Gastroesophageal sphincter (tissue), 4 donors: ENCODE measurements around the gene GPR37L1. TPM values are rescaled to one million over a fixed set of nuclear protein-coding genes. Genes with fewer than 3 reads are reported as not detected.

ENCODE experiments used
- ATAC-seq: fragments of 150-250 bp; one replicate; pipeline ENCODE4 v1.9.1; 2016; ENCODE audit warnings: mild to moderate bottlenecking, moderate library complexity
- H3K27ac ChIP-seq, 4 donors: fragments of 200-600 bp; sonication (generic) in 3 of 4; 1 replicate in 3 of 4; 2 replicates in 1 of 4; pipeline ENCODE4 v1.5.1; 2016 to 2019
- H3K27me3 ChIP-seq: fragments of 200-600 bp; sonication (generic); one replicate; pipeline ENCODE4 v1.5.1; 2019
- H3K36me3 ChIP-seq, 2 donors: fragments of 200-600 bp; sonication (generic); one replicate each; pipeline ENCODE4 v1.5.1; 2019; ENCODE audit warnings: control low read depth in 1 of 2
- H3K4me1 ChIP-seq, 3 donors: fragments of 200-600 bp; sonication (generic); 1 replicate in 2 of 3; 2 replicates in 1 of 3; pipeline ENCODE4 v1.5.1; 2016 to 2019; ENCODE audit warnings: control low read depth in 2 of 3
- H3K4me3 ChIP-seq, 2 donors: fragments of 200-600 bp; sonication (generic); one replicate each; pipeline ENCODE4 v1.5.1; 2019; ENCODE audit warnings: mild to moderate bottlenecking in 1 of 2, moderate library complexity in 1 of 2
- H3K9me3 ChIP-seq, 3 donors: fragments of 200-600 bp; sonication (generic); one replicate each; pipeline ENCODE4 v1.5.1; 2017 to 2019; ENCODE audit warnings: control low read depth in 2 of 3
- EP300 ChIP-seq: sonication (generic); formaldehyde crosslinking; IDR thresholded peaks from one replicate; pipeline ENCODE4 v1.6.1; 2017; ENCODE audit warnings: antibody characterized with exemption, mild to moderate bottlenecking
- POLR2A ChIP-seq, 2 donors: fragments of 450-650 bp; IDR thresholded peaks; one replicate each; pipeline ENCODE4 v1.6.1; 2017; ENCODE audit warnings: antibody characterized with exemption in 2 of 2, mild to moderate bottlenecking in 2 of 2, moderate library complexity in 1 of 2
- POLR2AphosphoS5 ChIP-seq: sonication (generic); formaldehyde crosslinking; IDR thresholded peaks from one replicate; pipeline ENCODE4 v1.6.1; 2017; ENCODE audit warnings: antibody characterized with exemption
- WGBS, 2 donors: methylation state at CpG; one replicate each; pipeline ENCODE4 v1.1.5; 2018; ENCODE audit warnings: low coverage in 1 of 2; 5-methylcytosine and 5-hydroxymethylcytosine counted together
- total RNA-seq, 4 donors: library from RNA; depleted of rRNA; stranded (reverse); fragments of >200 nt; gene quantifications; one replicate each; pipeline ENCODE4 v1.1.0, GENCODE V29; 2016
- TF ChIP-seq, protein P1 (sequence below), 4 experiments: fragments of 200-600 bp in 2 of 4; fragments of 450-650 bp in 2 of 4; sonication (generic) in 1 of 4; IDR thresholded peaks; one replicate each; pipeline ENCODE4 v1.5.1; 2017 to 2019; ENCODE audit warnings: antibody characterized with exemption in 4 of 4, mild to moderate bottlenecking in 2 of 4, moderate library complexity in 2 of 4

GPR37L1 gene
- total RNA-seq, 4 donors from 2014 or later, result 0.16 to 0.39 (median 0.27) TPM

DNA sequence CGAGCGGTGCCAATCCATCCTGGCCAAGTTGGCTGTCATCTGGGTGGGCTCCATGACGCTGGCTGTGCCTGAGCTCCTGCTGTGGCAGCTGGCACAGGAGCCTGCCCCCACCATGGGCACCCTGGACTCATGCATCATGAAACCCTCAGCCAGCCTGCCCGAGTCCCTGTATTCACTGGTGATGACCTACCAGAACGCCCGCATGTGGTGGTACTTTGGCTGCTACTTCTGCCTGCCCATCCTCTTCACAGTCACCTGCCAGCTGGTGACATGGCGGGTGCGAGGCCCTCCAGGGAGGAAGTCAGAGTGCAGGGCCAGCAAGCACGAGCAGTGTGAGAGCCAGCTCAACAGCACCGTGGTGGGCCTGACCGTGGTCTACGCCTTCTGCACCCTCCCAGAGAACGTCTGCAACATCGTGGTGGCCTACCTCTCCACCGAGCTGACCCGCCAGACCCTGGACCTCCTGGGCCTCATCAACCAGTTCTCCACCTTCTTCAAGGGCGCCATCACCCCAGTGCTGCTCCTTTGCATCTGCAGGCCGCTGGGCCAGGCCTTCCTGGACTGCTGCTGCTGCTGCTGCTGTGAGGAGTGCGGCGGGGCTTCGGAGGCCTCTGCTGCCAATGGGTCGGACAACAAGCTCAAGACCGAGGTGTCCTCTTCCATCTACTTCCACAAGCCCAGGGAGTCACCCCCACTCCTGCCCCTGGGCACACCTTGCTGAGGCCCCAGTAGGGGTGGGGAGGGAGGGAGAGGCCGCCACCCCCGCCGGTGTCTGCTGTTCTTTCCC, 5.3 kb downstream of the GPR37L1 start:
- no peak for ATAC-seq
- Histone ChIP-seq H3K4me1 (peaks cover 3 to 42% (median 20%) of the 10 kb centered on the region in 3 donors), H3K27ac (no peak overlapping the region), H3K9me3 (no peaks in the 10 kb centered on the region), H3K27me3 (no peaks in the 10 kb centered on the region), H3K4me3 (no peak overlapping the region), H3K36me3 (peaks cover 0 to 7% of the 10 kb centered on the region in 2 donors)
- TF ChIP-seq POLR2AphosphoS5, result no peak
- 95 to 100% methylated on average over 1 to 7 of the region's 26 CpGs for WGBS, 2 donors

DNA sequence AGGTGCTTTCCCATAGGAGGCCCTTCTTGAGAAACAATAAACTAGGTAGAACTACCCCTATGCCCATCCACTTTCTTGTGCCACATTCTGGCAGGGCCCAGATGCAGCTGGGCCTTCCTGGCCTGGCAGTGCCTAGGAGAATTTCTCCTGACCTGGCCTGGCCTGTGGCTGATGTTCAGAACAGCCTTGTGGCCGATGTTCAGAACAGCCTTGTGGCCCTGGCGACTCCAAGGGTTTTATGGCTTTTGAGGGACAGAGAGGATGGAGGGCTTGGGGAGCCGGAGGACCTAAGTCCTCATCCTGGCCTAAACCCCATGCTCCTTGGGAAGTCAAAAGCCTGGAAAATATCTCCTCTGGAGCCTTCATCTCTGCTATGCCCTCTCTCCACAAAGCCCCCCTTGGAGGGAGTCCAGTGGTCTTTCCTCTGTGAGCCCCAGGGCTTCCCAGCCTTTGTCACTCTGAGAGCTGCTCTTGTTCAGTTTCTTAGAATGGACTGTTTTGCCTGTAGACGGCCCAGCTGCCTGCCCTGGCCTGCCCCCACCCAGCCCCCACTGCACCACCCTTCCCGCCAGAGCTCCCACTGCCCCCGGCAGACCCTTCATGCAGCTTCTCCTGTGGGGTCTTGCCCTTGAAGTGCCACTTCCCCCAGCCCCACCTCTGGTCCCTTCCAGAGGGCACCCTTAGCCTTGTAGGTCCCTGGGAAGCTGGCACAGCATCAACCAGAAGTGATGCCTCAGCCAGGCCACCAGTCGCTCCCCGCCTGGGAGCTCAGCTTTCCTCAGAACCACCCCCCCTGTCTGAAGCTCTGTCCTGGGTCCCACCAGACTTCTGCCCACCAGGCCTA, 7.0 kb downstream of the GPR37L1 start:
- Histone ChIP-seq H3K9me3 (no peaks in the 10 kb centered on the region), H3K4me3 (no peak overlapping the region), H3K27me3 (no peaks in the 10 kb centered on the region), H3K27ac (peak overlapping the region in 3 of 4 donors; percentile 89 to 93 (median 92)), H3K36me3 (peaks cover 0 to 24% of the 10 kb centered on the region in 2 donors), H3K4me1 (peaks cover 3 to 56% (median 25%) of the 10 kb centered on the region in 3 donors)
- TF ChIP-seq, protein P1, sequence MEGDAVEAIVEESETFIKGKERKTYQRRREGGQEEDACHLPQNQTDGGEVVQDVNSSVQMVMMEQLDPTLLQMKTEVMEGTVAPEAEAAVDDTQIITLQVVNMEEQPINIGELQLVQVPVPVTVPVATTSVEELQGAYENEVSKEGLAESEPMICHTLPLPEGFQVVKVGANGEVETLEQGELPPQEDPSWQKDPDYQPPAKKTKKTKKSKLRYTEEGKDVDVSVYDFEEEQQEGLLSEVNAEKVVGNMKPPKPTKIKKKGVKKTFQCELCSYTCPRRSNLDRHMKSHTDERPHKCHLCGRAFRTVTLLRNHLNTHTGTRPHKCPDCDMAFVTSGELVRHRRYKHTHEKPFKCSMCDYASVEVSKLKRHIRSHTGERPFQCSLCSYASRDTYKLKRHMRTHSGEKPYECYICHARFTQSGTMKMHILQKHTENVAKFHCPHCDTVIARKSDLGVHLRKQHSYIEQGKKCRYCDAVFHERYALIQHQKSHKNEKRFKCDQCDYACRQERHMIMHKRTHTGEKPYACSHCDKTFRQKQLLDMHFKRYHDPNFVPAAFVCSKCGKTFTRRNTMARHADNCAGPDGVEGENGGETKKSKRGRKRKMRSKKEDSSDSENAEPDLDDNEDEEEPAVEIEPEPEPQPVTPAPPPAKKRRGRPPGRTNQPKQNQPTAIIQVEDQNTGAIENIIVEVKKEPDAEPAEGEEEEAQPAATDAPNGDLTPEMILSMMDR (IDR thresholded peaks at IDR 0.05), result no peak
- TF ChIP-seq POLR2A (IDR thresholded peaks at IDR 0.05) (no peak), EP300 (no peak), POLR2AphosphoS5 (no peak)
- 83% methylated on average over 1 of the region's 8 CpGs; no CpG with 5 or more reads in 1 of the 2 donors for WGBS, 2 donors
- no peak for ATAC-seq

DNA sequence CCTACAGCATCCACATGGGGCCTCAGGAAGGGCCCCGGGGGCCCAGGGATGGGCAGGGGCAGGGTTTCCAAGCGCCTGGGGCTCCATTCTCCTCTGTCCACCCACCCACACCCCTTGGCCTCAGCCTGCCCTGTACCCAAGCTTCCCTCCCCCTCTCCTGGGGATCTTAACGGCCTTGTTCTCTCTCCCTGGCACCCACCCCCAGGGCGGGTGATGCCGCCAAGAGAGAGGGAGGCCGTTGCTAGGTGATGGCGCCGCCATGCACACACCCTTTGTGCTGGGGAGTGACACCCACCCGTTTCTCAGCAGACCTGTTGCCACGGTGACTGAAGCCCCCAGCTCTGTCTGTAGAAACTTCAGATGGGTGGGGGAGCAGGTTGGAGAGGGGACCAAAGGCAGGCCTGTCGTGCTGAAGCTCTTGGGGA, 7.6 kb downstream of the GPR37L1 start:
- Histone ChIP-seq H3K4me1 (peaks cover 3 to 63% (median 25%) of the 10 kb centered on the region in 3 donors), H3K27ac (peak overlapping the region in 3 of 4 donors; percentile 89 to 93 (median 92)), H3K9me3 (no peaks in the 10 kb centered on the region), H3K4me3 (no peak overlapping the region), H3K27me3 (no peaks in the 10 kb centered on the region), H3K36me3 (peaks cover 0 to 30% of the 10 kb centered on the region in 2 donors)
- ATAC-seq, result no peak
- no CpG with 5 or more reads among the region's 11 CpGs for WGBS, 2 donors
- TF ChIP-seq POLR2A (IDR thresholded peaks at IDR 0.05) (no peak), EP300 (no peak)
- TF ChIP-seq, protein P1 (IDR thresholded peaks at IDR 0.05), result no peak

DNA sequence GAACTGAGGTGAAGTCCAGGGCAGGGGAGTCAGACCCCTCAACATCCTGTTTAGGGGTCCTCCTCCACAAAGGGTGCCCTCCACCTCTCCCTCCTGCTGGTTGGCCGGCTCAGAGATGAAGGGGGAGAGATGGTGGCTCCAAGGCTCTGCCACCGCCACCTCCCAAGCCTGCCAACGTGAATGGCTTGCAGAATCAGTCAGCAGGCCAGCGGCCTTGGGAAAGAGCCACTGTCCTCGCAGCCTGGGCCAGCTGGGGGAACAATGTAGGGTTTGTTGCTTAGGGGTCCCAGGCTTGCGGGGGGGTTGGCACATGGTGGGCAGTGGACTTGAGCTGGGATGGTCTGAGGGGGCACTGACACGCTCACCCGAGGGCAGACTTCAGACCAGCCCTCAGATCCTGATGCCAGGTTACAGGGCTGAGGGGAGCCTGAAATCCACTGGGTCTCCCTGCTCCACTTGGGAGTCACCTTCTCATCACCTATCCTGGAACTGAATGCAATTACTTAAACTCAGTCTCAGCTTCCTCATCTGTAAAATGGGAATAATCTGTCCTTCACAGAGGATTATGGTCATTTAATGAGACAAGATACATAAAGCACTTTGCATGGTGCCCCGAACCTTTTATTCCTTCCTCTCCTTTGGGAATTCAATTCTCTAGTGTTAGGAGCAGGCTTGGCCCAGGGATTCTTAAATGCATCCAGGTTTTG, 8.3 kb downstream of the GPR37L1 start:
- H3K4me3 ChIP-seq, result no peak overlapping the region
- H3K9me3 ChIP-seq, result no peaks in the 10 kb centered on the region
- ATAC-seq, result no peak
- no peaks in the 10 kb centered on the region for H3K27me3 ChIP-seq
- TF ChIP-seq POLR2AphosphoS5, result no peak
- TF ChIP-seq, protein P1 (IDR thresholded peaks at IDR 0.05), result no peak
- no peak for TF ChIP-seq POLR2A (IDR thresholded peaks at IDR 0.05)
- TF ChIP-seq EP300, result no peak
- H3K4me1 ChIP-seq, result peaks cover 3 to 68% (median 25%) of the 10 kb centered on the region in 3 donors
- WGBS, 2 donors, result 90 to 100% methylated on average over 1 to 2 of the region's 9 CpGs
- peak overlapping the region in 3 of 4 donors; percentile 89 to 93 (median 92) for H3K27ac ChIP-seq
- peaks cover 0 to 36% of the 10 kb centered on the region in 2 donors for H3K36me3 ChIP-seq
